ENCODE data around the gene ZNF609.

ZNF609 gene

GRCh38 chr15:64701482-64702184, 241.3 kb downstream of the ZNF609 start:
- no peak for DNase-seq

- peak; percentile 92 for DNase-seq
Observed at GRCh38 chr15:64702816-64703631, 242.6 kb downstream of the ZNF609 start.

GRCh38 chr15:64703632-64703959, 243.2 kb downstream of the ZNF609 start:
- DNase-seq = no peak

GRCh38 chr15:64705006-64705405, 244.6 kb downstream of the ZNF609 start:
- DNase-seq = no peak

- no peak for DNase-seq
Observed at GRCh38 chr15:64706011-64706911, 245.9 kb downstream of the ZNF609 start.

- DNase-seq = no peak
Observed at GRCh38 chr15:64710676-64711428, 250.5 kb downstream of the ZNF609 start.

- DNase-seq = no peak
Observed at GRCh38 chr15:64712353-64712752, 252.0 kb downstream of the ZNF609 start.

GRCh38 chr15:64713592-64713991, 253.2 kb downstream of the ZNF609 start:
- DNase-seq = no peak

- DNase-seq = no peak
Observed at GRCh38 chr15:64716452-64716851, 256.1 kb downstream of the ZNF609 start.

- DNase-seq = no peak
Observed at GRCh38 chr15:64717130-64717529, 256.8 kb downstream of the ZNF609 start.

GRCh38 chr15:64717735-64718495, 257.5 kb downstream of the ZNF609 start:
- no peak for DNase-seq

- DNase-seq = no peak
Observed at GRCh38 chr15:64720188-64720587, 259.8 kb downstream of the ZNF609 start.

- no peak for DNase-seq
Observed at GRCh38 chr15:64730151-64730550, 269.8 kb downstream of the ZNF609 start.

- DNase-seq = peak; percentile 80
Observed at GRCh38 chr15:64731012-64731804, 270.8 kb downstream of the ZNF609 start.

- no peak for DNase-seq
Observed at GRCh38 chr15:64731805-64732151, 271.4 kb downstream of the ZNF609 start.

- DNase-seq = no peak
Observed at GRCh38 chr15:64732156-64732860, 271.9 kb downstream of the ZNF609 start.
